Vagina (tissue), 2 donors: ENCODE measurements around the gene CLDN25. TPM values are rescaled to one million over a fixed set of nuclear protein-coding genes. Genes with fewer than 3 reads are reported as not detected.
"Not testable (repeated sequence)": the region's sequence is repeated elsewhere in the genome, so short reads cannot be mapped to it uniquely, and the experiment has no call there.

Experiments
- DNase-seq, 2 donors: peaks; one replicate each; pipeline ENCODE4 v3.0.0-alpha.2; 2017; ENCODE audit errors: extremely low spot score in 2 of 2
- H3K27ac ChIP-seq: fragments of 200-600 bp; sonication (generic); one replicate; pipeline ENCODE4 v1.5.1; 2019
- H3K27me3 ChIP-seq: fragments of 200-600 bp; sonication (generic); one replicate; pipeline ENCODE4 v1.5.1; 2019
- H3K36me3 ChIP-seq, 2 donors: fragments of 200-600 bp; sonication (generic); one replicate each; pipeline ENCODE4 v1.5.1; 2017 to 2019
- H3K4me1 ChIP-seq: fragments of 200-600 bp; sonication (generic); one replicate; pipeline ENCODE4 v1.5.1; 2019
- H3K4me3 ChIP-seq, 2 donors: fragments of 200-600 bp; sonication (generic); 1 replicate in 1 of 2; 2 replicates in 1 of 2; pipeline ENCODE4 v1.5.1; 2016 to 2019
- H3K9me3 ChIP-seq: fragments of 200-600 bp; sonication (generic); one replicate; pipeline ENCODE4 v1.5.1; 2019
- CTCF ChIP-seq, 3 experiments: fragments of 450-650 bp in 2 of 3; fragments of 200-600 bp in 1 of 3; sonication (generic) in 1 of 3; IDR thresholded peaks; one replicate each; pipeline ENCODE4 v1.5.1; 2017 to 2019; ENCODE audit warnings: antibody characterized with exemption in 3 of 3, mild to moderate bottlenecking in 2 of 3, moderate library complexity in 2 of 3
- POLR2A ChIP-seq, 2 donors: fragments of 450-650 bp; IDR thresholded peaks; one replicate each; pipeline ENCODE4 v1.6.1; 2017; ENCODE audit warnings: antibody characterized with exemption in 2 of 2, mild to moderate bottlenecking in 2 of 2, moderate library complexity in 2 of 2
- POLR2AphosphoS5 ChIP-seq, 2 donors: sonication (generic); formaldehyde crosslinking; IDR thresholded peaks; one replicate each; pipeline ENCODE4 v1.9.0; 2017; ENCODE audit warnings: antibody characterized with exemption in 2 of 2, mild to moderate bottlenecking in 2 of 2, low read depth in 1 of 2; ENCODE audit not compliant: insufficient read depth in 1 of 2
- intact Hi-C: fragments of 100-400 bp; cut with DNase I; formaldehyde crosslinking; loops from one replicate; pipeline ENCODE4 v1.15.1; 2023
- total RNA-seq: library from RNA; depleted of rRNA; stranded (reverse); fragments of >200 nt; gene quantifications from one replicate; pipeline ENCODE4 v1.2.3, GENCODE V29; 2016

CLDN25 gene
- total RNA-seq, 1 donor from 2014 or later: not detected

- TF ChIP-seq POLR2AphosphoS5 (IDR thresholded peaks at IDR 0.05; ENCODE audit: insufficient read depth in 1 of 2, low read depth in 1 of 2): no peak
- TF ChIP-seq CTCF (IDR thresholded peaks at IDR 0.05): no peak
- no peak for TF ChIP-seq POLR2A (IDR thresholded peaks at IDR 0.05)
- H3K9me3 ChIP-seq: no peaks in the 10 kb centered on the region
- H3K36me3 ChIP-seq: peaks cover 0 to 30% of the 10 kb centered on the region in 2 donors
- no peak overlapping the region for H3K27ac ChIP-seq
- DNase-seq: no peak
- no peak overlapping the region for H3K4me3 ChIP-seq
- intact Hi-C loops: no loop called here
- H3K4me1 ChIP-seq: no peaks in the 10 kb centered on the region
- H3K27me3 ChIP-seq: no peaks in the 10 kb centered on the region
Observed at GRCh38 chr11:113760241-113760640, 19.4 kb upstream of the CLDN25 start.

- peaks cover 0 to 31% of the 10 kb centered on the region in 2 donors for H3K36me3 ChIP-seq
- H3K27me3 ChIP-seq, H3K4me1 ChIP-seq, DNase-seq, intact Hi-C loops, H3K27ac ChIP-seq, H3K9me3 ChIP-seq, H3K4me3 ChIP-seq: not testable (repeated sequence)
Observed at GRCh38 chr11:113763040-113763439, 16.6 kb upstream of the CLDN25 start.

GRCh38 chr11:113764527-113765219 is 14.9 kb upstream of the CLDN25 start:
- no peak for DNase-seq
- H3K4me1 ChIP-seq: no peaks in the 10 kb centered on the region
- intact Hi-C loops: no loop called here
- no peaks in the 10 kb centered on the region for H3K27me3 ChIP-seq
- no peaks in the 10 kb centered on the region for H3K9me3 ChIP-seq
- H3K36me3 ChIP-seq: peaks cover 0 to 27% of the 10 kb centered on the region in 2 donors
- no peak overlapping the region for H3K27ac ChIP-seq
- TF ChIP-seq CTCF (IDR thresholded peaks at IDR 0.05) (no peak), POLR2AphosphoS5 (IDR thresholded peaks at IDR 0.05; ENCODE audit: insufficient read depth in 1 of 2, low read depth in 1 of 2) (no peak)
- H3K4me3 ChIP-seq: no peak overlapping the region

- intact Hi-C loops: no loop called here
- Histone ChIP-seq H3K9me3 (no peaks in the 10 kb centered on the region), H3K4me1 (peaks cover 20% of the 10 kb centered on the region), H3K27me3 (no peaks in the 10 kb centered on the region), H3K27ac (no peak overlapping the region), H3K4me3 (no peak overlapping the region), H3K36me3 (peaks cover 0 to 18% of the 10 kb centered on the region in 2 donors)
- DNase-seq: no peak
- no peak for TF ChIP-seq CTCF (IDR thresholded peaks at IDR 0.05)
- no peak for TF ChIP-seq POLR2AphosphoS5 (IDR thresholded peaks at IDR 0.05; ENCODE audit: insufficient read depth in 1 of 2, low read depth in 1 of 2)
- TF ChIP-seq POLR2A (IDR thresholded peaks at IDR 0.05): no peak
Observed at GRCh38 chr11:113771964-113772363, 7.6 kb upstream of the CLDN25 start.

- H3K4me1 ChIP-seq: peaks cover 20% of the 10 kb centered on the region
- DNase-seq: no peak
- H3K27me3 ChIP-seq: no peaks in the 10 kb centered on the region
Observed at GRCh38 chr11:113773092-113773415, 6.5 kb upstream of the CLDN25 start.

More at GRCh38 chr11:113773092-113773415, 6.5 kb upstream of the CLDN25 start:
- H3K36me3 ChIP-seq: peaks cover 0 to 11% of the 10 kb centered on the region in 2 donors
- H3K27ac ChIP-seq: peak overlapping the region; percentile 84
- no peaks in the 10 kb centered on the region for H3K9me3 ChIP-seq
- TF ChIP-seq POLR2AphosphoS5 (IDR thresholded peaks at IDR 0.05; ENCODE audit: insufficient read depth in 1 of 2, low read depth in 1 of 2) (no peak), CTCF (IDR thresholded peaks at IDR 0.05) (no peak), POLR2A (IDR thresholded peaks at IDR 0.05) (no peak)
- intact Hi-C loops: no loop called here
- H3K4me3 ChIP-seq: peak overlapping the region; percentile 70 to 76
